Measurements from ENCODE around the gene LBX1.

GRCh38 chr10:101223274-101224059 is 5.8 kb downstream of the LBX1 start:
- TF ChIP-seq, protein P1, sequence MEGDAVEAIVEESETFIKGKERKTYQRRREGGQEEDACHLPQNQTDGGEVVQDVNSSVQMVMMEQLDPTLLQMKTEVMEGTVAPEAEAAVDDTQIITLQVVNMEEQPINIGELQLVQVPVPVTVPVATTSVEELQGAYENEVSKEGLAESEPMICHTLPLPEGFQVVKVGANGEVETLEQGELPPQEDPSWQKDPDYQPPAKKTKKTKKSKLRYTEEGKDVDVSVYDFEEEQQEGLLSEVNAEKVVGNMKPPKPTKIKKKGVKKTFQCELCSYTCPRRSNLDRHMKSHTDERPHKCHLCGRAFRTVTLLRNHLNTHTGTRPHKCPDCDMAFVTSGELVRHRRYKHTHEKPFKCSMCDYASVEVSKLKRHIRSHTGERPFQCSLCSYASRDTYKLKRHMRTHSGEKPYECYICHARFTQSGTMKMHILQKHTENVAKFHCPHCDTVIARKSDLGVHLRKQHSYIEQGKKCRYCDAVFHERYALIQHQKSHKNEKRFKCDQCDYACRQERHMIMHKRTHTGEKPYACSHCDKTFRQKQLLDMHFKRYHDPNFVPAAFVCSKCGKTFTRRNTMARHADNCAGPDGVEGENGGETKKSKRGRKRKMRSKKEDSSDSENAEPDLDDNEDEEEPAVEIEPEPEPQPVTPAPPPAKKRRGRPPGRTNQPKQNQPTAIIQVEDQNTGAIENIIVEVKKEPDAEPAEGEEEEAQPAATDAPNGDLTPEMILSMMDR (IDR thresholded peaks at IDR 0.05 in 2 of 3, conservative IDR thresholded peaks at IDR 0.05 in 1 of 3; ENCODE audit: borderline replicate concordance in 1 of 3, insufficient read depth in 1 of 3, low read depth in 2 of 3, low read length in 2 of 3), result no peak
- TF ChIP-seq EZH2 (IDR thresholded peaks at IDR 0.05), result no peak
- TF ChIP-seq ZNF274 (IDR thresholded peaks at IDR 0.05; ENCODE audit: low read depth, low read length), result no peak
- TF ChIP-seq ZFX (IDR thresholded peaks at IDR 0.05), result no peak
- no peak for TF ChIP-seq SRF (IDR thresholded peaks at IDR 0.05; ENCODE audit: low read depth)
- TF ChIP-seq, protein P2, sequence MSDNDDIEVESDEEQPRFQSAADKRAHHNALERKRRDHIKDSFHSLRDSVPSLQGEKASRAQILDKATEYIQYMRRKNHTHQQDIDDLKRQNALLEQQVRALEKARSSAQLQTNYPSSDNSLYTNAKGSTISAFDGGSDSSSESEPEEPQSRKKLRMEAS (IDR thresholded peaks at IDR 0.05), result no peak
- TF ChIP-seq, protein P3, sequence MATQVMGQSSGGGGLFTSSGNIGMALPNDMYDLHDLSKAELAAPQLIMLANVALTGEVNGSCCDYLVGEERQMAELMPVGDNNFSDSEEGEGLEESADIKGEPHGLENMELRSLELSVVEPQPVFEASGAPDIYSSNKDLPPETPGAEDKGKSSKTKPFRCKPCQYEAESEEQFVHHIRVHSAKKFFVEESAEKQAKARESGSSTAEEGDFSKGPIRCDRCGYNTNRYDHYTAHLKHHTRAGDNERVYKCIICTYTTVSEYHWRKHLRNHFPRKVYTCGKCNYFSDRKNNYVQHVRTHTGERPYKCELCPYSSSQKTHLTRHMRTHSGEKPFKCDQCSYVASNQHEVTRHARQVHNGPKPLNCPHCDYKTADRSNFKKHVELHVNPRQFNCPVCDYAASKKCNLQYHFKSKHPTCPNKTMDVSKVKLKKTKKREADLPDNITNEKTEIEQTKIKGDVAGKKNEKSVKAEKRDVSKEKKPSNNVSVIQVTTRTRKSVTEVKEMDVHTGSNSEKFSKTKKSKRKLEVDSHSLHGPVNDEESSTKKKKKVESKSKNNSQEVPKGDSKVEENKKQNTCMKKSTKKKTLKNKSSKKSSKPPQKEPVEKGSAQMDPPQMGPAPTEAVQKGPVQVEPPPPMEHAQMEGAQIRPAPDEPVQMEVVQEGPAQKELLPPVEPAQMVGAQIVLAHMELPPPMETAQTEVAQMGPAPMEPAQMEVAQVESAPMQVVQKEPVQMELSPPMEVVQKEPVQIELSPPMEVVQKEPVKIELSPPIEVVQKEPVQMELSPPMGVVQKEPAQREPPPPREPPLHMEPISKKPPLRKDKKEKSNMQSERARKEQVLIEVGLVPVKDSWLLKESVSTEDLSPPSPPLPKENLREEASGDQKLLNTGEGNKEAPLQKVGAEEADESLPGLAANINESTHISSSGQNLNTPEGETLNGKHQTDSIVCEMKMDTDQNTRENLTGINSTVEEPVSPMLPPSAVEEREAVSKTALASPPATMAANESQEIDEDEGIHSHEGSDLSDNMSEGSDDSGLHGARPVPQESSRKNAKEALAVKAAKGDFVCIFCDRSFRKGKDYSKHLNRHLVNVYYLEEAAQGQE (IDR thresholded peaks at IDR 0.05; ENCODE audit: low read depth), result no peak
- TF ChIP-seq POLR2A (IDR thresholded peaks at IDR 0.05; ENCODE audit: borderline replicate concordance, extremely low read depth, insufficient read depth, insufficient read length), result no peak
- TF ChIP-seq EZH2phosphoT487 (IDR thresholded peaks at IDR 0.05; ENCODE audit: borderline replicate concordance), result no peak
- no peak for TF ChIP-seq RAD21 (IDR thresholded peaks at IDR 0.05; ENCODE audit: low read depth)
- no peak for TF ChIP-seq ZBTB33 (IDR thresholded peaks at IDR 0.05; ENCODE audit: extremely low read depth, insufficient replicate concordance, low read length)
